ENCODE results near the gene HIP1.

DNA sequence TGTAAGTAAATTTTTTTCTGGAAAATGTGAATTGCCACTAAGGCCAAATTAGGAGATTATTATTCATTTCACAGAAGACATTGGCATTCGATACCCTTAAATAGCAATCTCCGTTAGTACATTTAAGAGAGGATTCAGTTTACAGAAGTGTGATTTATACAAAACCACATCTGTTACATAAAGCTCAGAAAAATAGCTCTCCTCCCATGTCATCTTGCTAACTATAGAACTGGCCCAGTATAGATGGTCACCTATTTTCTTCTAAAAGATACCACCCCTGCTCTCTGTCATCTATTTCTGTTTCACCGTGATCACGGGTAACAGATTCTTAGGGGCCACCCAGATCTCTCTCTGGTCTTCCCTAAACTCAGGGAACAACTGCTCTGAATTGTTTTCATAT lies 119.1 kb downstream of the HIP1 start:
- TF ChIP-seq MEF2A (IDR thresholded peaks at IDR 0.05; ENCODE audit: borderline replicate concordance, low read depth) (no peak), RXRA (IDR thresholded peaks at IDR 0.05; ENCODE audit: borderline replicate concordance, low read depth) (no peak), TAF1 (IDR thresholded peaks at IDR 0.05; ENCODE audit: borderline replicate concordance, low read depth, low read length) (no peak), EP300 (IDR thresholded peaks at IDR 0.05; ENCODE audit: borderline replicate concordance in 1 of 2, low read depth in 1 of 2, low read length in 1 of 2) (no peak), RCOR1 (IDR thresholded peaks at IDR 0.05; ENCODE audit: low read length) (no peak)
- TF ChIP-seq, protein P1, sequence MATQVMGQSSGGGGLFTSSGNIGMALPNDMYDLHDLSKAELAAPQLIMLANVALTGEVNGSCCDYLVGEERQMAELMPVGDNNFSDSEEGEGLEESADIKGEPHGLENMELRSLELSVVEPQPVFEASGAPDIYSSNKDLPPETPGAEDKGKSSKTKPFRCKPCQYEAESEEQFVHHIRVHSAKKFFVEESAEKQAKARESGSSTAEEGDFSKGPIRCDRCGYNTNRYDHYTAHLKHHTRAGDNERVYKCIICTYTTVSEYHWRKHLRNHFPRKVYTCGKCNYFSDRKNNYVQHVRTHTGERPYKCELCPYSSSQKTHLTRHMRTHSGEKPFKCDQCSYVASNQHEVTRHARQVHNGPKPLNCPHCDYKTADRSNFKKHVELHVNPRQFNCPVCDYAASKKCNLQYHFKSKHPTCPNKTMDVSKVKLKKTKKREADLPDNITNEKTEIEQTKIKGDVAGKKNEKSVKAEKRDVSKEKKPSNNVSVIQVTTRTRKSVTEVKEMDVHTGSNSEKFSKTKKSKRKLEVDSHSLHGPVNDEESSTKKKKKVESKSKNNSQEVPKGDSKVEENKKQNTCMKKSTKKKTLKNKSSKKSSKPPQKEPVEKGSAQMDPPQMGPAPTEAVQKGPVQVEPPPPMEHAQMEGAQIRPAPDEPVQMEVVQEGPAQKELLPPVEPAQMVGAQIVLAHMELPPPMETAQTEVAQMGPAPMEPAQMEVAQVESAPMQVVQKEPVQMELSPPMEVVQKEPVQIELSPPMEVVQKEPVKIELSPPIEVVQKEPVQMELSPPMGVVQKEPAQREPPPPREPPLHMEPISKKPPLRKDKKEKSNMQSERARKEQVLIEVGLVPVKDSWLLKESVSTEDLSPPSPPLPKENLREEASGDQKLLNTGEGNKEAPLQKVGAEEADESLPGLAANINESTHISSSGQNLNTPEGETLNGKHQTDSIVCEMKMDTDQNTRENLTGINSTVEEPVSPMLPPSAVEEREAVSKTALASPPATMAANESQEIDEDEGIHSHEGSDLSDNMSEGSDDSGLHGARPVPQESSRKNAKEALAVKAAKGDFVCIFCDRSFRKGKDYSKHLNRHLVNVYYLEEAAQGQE (IDR thresholded peaks at IDR 0.05; ENCODE audit: low read depth, low read length): no peak
- TF ChIP-seq, protein P2, sequence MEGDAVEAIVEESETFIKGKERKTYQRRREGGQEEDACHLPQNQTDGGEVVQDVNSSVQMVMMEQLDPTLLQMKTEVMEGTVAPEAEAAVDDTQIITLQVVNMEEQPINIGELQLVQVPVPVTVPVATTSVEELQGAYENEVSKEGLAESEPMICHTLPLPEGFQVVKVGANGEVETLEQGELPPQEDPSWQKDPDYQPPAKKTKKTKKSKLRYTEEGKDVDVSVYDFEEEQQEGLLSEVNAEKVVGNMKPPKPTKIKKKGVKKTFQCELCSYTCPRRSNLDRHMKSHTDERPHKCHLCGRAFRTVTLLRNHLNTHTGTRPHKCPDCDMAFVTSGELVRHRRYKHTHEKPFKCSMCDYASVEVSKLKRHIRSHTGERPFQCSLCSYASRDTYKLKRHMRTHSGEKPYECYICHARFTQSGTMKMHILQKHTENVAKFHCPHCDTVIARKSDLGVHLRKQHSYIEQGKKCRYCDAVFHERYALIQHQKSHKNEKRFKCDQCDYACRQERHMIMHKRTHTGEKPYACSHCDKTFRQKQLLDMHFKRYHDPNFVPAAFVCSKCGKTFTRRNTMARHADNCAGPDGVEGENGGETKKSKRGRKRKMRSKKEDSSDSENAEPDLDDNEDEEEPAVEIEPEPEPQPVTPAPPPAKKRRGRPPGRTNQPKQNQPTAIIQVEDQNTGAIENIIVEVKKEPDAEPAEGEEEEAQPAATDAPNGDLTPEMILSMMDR (IDR thresholded peaks at IDR 0.05): no peak
